Epithelial cell of proximal tubule (primary cell): ENCODE measurements around the gene KCTD15. TPM values are rescaled to one million over a fixed set of nuclear protein-coding genes. Genes with fewer than 3 reads are reported as not detected.

Source experiments
- DNase-seq: peaks from one replicate; pipeline ENCODE4 v3.0.0-alpha.2; 2011; ENCODE audit warnings: low read depth
- H3K4me3 ChIP-seq: 2 replicates; pipeline ENCODE4 v1.5.1; 2011; ENCODE audit warnings: low read depth, mild to moderate bottlenecking, low read length
- total RNA-seq: library from RNA; depleted of rRNA; stranded (reverse); fragments of >200 nt; gene quantifications from 2 replicates; pipeline ENCODE4 v1.2.3, GENCODE V29; 2015
- TF ChIP-seq, protein P1 (sequence below): conservative IDR thresholded peaks from 2 replicates; pipeline ENCODE4 v1.5.1; 2012; ENCODE audit warnings: low read depth, mild to moderate bottlenecking, low read length

KCTD15 gene
- total RNA-seq, 1 donor from 2014 or later, result 22.4 TPM

DNA sequence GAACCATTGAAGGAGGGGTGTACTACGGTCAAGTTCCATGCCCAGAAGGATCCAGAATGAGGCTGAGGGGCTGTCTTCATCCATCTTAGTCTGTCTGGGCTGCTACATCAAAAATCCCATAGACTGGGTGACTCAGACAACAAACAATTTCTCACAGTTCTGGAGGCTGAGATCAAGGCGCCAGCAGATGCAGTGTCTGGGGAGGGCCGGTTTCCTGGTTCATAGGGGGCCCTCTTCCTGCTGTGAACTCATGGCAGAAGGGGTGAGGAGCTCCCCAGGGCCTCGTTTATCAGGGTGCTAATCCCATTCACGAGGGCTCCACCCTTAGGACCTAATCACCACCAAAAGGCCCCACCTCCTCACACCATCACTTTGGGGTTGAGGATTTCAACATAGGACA is 14.7 kb upstream of the KCTD15 start:
- H3K4me3 ChIP-seq, result no peak overlapping the region
- DNase-seq, result no peak
- TF ChIP-seq, protein P1, sequence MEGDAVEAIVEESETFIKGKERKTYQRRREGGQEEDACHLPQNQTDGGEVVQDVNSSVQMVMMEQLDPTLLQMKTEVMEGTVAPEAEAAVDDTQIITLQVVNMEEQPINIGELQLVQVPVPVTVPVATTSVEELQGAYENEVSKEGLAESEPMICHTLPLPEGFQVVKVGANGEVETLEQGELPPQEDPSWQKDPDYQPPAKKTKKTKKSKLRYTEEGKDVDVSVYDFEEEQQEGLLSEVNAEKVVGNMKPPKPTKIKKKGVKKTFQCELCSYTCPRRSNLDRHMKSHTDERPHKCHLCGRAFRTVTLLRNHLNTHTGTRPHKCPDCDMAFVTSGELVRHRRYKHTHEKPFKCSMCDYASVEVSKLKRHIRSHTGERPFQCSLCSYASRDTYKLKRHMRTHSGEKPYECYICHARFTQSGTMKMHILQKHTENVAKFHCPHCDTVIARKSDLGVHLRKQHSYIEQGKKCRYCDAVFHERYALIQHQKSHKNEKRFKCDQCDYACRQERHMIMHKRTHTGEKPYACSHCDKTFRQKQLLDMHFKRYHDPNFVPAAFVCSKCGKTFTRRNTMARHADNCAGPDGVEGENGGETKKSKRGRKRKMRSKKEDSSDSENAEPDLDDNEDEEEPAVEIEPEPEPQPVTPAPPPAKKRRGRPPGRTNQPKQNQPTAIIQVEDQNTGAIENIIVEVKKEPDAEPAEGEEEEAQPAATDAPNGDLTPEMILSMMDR, result no peak

- no peak for DNase-seq
- no peak overlapping the region for H3K4me3 ChIP-seq
- TF ChIP-seq, protein P1, result no peak
Measured at GRCh38 chr19:33784432-33784831, 12.2 kb upstream of the KCTD15 start.

GRCh38 chr19:33785795-33786194 is 10.9 kb upstream of the KCTD15 start:
- DNase-seq, result no peak
- no peak overlapping the region for H3K4me3 ChIP-seq
- TF ChIP-seq, protein P1, result no peak

DNA sequence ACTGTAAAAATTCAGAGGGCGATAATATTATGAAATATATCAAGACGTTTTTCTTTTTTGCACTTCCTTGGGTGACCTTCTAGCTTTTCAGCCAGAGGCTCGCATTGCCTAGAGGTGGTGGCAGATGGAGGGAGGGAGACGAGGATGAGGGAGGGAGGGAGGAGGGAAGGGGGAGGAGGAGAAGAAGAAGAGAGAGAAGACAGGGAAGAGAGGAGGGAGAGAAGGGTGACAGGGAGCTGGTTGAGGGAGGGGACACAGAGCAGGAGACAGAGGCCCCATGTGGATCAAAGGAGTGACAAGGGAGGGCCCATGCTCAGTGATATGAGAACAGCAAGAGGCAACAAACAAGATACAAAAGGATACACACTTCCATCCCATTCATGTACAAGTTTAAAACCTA is 8.0 kb upstream of the KCTD15 start:
- no peak for DNase-seq
- H3K4me3 ChIP-seq, result no peak overlapping the region
- TF ChIP-seq, protein P1, result no peak

GRCh38 chr19:33789344-33789743 is 7.3 kb upstream of the KCTD15 start:
- no peak for DNase-seq
- TF ChIP-seq, protein P1, result no peak

GRCh38 chr19:33794683-33795369 is 1.8 kb upstream of the KCTD15 start:
- TF ChIP-seq, protein P1, result no peak
- DNase-seq, result no peak
- H3K4me3 ChIP-seq, result peak overlapping the region; percentile 57

More at GRCh38 chr19:33789344-33789743, 7.3 kb upstream of the KCTD15 start:
- no peak overlapping the region for H3K4me3 ChIP-seq
